HG03095 (cell line): ENCODE results near the gene DENND6B.
"Not testable (repeated sequence)": the region's sequence is repeated elsewhere in the genome, so short reads cannot be mapped to it uniquely, and the experiment has no call there.

Experiments used
- ATAC-seq: cut with Tn5 transposase; IDR thresholded peaks from one replicate; pipeline ENCODE4 v1.9.1; 2021; ENCODE audit warnings: moderate library complexity; ENCODE audit not compliant: unreplicated experiment

DENND6B gene

GRCh38 chr22:50274771-50275170, 52.0 kb downstream of the DENND6B start:
- no peak for ATAC-seq

- no peak for ATAC-seq
These were observed 52.5 kb downstream of the DENND6B start for GRCh38 chr22:50274311-50274710.

DNA sequence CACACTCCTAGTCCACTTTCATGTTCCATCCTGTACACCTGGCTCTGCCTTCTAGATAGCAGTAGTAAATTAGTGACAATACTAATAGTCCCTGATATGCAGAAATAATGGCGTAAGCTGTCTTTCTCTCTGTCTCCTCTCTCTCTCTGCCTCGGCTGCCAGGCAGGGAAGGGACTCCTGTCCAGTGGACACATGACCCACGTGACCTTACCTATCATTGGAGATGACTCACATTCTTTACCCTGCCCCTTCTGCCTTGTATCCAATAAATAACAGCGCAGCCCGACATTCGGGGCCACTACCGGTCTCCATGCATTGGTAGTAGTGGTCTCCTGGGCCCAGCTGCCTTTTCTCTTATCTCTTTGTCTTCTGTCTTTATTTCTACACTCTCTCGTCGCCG, 53.0 kb downstream of the DENND6B start:
- not testable (repeated sequence) for ATAC-seq

DNA sequence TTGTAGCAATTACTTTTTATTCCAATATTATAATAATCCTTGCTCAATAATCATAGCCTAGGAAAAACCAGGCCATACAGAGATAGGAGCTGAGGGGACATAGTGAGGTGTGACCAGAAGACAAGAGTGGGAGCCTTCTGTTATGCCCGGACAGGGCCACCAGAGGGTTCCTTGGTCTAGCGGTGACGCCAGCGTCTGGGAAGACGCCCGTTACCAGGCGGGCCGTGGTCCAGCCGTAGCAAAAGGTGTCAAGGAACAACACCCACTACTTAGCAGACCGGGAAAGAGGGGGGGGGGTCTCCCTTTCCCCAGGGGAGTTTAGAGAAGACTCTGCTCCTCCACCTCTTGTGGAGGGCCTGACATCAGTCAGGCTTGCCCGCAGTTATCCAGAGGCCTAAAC, 53.5 kb downstream of the DENND6B start:
- ATAC-seq: not testable (repeated sequence)

- no peak for ATAC-seq
These were observed 54.6 kb downstream of the DENND6B start for GRCh38 chr22:50272044-50272802.

DNA sequence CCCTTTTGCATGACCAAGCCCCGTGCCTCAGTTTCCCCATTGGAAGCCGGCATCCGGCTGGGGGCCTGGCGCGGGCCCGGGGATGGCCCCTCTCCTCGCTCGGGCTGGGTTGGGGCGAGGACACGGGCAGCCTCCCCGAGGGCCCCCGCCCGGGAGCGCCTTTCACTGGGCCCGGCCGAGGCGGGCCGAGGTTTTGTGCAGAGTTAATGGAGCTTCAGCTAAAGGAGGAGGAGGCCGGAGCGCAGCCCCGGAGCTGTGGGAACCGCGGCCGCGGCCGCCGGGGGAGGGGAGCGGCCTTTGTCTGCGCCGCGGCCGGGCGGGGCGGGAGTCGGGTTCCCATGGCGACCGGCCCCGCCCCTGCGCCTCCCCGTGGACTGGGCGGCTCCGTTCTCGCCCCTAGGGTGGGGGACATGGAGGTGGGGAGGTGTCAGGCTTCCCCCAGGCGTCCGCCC, 55.3 kb downstream of the DENND6B start:
- no peak for ATAC-seq

GRCh38 chr22:50270666-50271394, 56.0 kb downstream of the DENND6B start:
- no peak for ATAC-seq

GRCh38 chr22:50269970-50270665, 56.7 kb downstream of the DENND6B start, which contains the start of gene MAPK11:
TSS of gene MAPK11 (minus strand) at chr22:50270380. CDS start at chr22:50270292, 88 bp downstream.
- ATAC-seq: no peak

- no peak for ATAC-seq
These were observed 57.2 kb downstream of the DENND6B start for GRCh38 chr22:50269573-50269969.

- ATAC-seq: no peak
These were observed 58.1 kb downstream of the DENND6B start for GRCh38 chr22:50268655-50269113.

DNA sequence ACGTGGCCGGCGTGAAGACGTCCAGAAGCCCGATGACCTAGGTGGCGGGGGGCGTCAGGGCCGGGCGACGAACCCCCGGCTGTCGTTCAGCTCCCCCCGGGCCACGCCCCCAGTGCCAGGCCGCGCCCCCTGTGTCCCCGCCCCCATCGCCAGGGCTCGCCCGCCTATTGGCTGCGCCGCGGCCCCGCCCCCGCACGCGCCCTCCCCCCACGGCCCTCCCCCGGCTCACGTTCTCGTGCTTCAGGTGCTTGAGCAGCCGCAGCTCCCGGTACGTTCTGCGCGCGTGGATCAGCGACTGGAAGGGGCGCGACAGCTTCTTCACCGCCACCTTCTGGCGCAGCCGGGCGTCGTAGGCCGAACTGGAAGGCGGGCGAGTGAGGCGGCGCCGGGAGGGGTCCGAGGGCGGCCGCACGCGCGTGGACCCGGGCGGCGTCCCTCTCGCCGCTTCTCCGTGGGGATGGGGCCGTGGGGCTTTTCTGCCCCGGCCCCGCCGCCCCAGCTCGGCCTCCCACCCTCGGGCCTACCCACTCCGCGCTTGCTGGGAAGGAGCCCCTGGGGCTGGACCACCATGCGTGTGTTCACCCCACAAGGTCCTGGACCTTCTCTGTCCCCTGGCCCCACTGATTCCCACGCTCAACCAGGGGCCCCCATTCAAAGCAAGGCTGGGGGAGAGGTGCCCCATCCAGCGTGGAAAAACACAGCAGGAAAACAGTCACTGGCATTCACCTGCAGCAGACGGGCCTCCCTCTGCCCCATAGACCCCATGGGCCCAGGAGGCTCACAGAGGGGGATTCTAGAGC, 59.0 kb downstream of the DENND6B start:
- no peak for ATAC-seq

- no peak for ATAC-seq
These were observed 59.8 kb downstream of the DENND6B start for GRCh38 chr22:50266994-50267393.

- no peak for ATAC-seq
These were observed 61.7 kb downstream of the DENND6B start for GRCh38 chr22:50264946-50265669.

- no peak for ATAC-seq
These were observed 62.6 kb downstream of the DENND6B start for GRCh38 chr22:50264104-50264745.

DNA sequence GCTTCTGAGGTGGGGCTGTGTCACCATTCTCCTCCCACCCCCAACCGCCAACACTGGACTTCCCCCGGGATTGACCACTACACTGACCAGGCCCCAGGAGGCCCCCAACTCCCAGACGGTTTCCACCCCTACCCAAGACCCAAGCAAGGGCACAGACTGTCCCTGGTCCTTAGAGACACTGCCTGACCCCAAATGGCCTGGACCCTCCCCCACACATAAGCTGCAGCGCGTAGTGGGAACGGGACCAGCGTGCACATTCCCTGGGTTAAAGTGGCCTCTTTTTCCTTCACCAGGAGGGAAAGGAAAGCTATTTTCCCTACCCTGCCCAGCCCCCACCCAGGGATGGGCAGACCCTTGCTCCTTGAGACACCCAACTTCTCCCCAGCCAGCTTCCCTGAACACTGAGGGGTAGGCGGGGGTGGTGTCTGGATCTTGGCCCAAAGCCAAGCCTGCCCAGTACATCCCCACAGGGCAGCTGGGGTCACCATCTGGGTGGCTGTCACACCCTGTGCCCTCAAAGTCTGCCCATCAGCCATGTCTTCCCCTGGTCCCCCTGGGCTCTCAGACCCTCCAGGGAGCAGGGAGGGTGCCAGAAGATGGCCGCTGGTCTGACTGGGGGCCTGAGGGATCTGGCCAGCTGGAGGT, 63.7 kb downstream of the DENND6B start:
- no peak for ATAC-seq

DNA sequence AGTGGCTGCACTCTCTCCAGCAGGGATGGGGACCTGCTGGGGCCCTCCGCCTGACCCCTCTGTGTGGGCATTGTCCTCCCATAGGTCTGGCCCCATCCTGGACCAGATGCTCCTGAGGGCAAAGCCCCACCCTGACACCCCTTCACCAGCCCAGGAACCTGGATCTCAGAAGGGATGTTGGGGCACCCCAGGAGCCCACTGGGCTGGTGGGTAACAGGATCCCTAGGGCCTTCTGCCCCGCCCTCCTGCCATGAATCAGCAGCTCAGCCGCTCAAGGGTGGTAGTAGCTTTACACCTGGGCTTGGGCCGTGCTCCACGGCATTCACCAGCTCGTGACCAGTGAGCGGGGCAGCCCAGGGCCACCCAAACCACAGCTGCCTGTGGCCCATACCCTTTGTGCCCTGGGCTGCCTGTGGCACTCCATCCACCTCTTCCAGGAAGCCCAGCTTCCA, 64.3 kb downstream of the DENND6B start:
- ATAC-seq: no peak

GRCh38 chr22:50261615-50262459, 65.0 kb downstream of the DENND6B start, which contains the start of gene MAPK12:
TSS of gene MAPK12 (minus strand) at chr22:50261683. CDS start at chr22:50261509, 174 bp downstream.
- no peak for ATAC-seq
